Vagina (tissue), 2 donors: ENCODE data around the gene UQCRHL.

Source experiments
- POLR2A ChIP-seq, 2 donors: fragments of 450-650 bp; IDR thresholded peaks; one replicate each; pipeline ENCODE4 v1.6.1; 2017; ENCODE audit warnings: antibody characterized with exemption in 2 of 2, mild to moderate bottlenecking in 2 of 2, moderate library complexity in 2 of 2
- POLR2AphosphoS5 ChIP-seq, 2 donors: sonication (generic); formaldehyde crosslinking; IDR thresholded peaks; one replicate each; pipeline ENCODE4 v1.9.0; 2017; ENCODE audit warnings: antibody characterized with exemption in 2 of 2, mild to moderate bottlenecking in 2 of 2, low read depth in 1 of 2; ENCODE audit not compliant: insufficient read depth in 1 of 2
- TF ChIP-seq, protein P1 (sequence below), 3 experiments: fragments of 450-650 bp in 2 of 3; fragments of 200-600 bp in 1 of 3; sonication (generic) in 1 of 3; IDR thresholded peaks; one replicate each; pipeline ENCODE4 v1.5.1; 2017 to 2019; ENCODE audit warnings: antibody characterized with exemption in 3 of 3, mild to moderate bottlenecking in 2 of 3, moderate library complexity in 2 of 3

DNA sequence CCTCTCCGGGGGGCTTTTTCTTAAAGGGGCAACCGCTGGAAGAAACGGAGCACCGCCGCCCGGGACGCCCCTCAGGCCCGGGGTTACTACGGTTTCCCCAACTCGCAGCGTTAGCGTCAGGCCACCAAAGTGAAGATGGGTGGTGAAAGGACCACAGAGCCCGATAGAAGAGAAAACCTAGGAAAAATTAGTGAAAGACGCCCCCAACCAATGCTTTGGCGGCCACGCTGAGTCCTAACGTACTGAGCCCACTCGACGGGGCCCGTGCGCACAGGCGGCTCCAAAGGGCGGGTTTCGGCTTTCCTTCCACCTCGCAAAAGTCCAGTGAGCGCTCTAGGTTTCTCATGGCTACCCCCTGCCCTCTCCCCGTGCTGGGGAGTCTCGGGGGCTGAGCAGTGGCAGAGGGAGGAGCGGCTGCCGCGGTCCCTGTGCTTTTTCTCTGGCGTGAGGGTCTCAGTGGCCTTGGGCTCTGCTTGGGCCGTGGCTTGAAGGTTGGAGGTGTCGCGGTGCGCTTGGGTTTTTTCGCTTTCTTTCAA is 27.8 kb upstream of the UQCRHL start:
- TF ChIP-seq, protein P1, sequence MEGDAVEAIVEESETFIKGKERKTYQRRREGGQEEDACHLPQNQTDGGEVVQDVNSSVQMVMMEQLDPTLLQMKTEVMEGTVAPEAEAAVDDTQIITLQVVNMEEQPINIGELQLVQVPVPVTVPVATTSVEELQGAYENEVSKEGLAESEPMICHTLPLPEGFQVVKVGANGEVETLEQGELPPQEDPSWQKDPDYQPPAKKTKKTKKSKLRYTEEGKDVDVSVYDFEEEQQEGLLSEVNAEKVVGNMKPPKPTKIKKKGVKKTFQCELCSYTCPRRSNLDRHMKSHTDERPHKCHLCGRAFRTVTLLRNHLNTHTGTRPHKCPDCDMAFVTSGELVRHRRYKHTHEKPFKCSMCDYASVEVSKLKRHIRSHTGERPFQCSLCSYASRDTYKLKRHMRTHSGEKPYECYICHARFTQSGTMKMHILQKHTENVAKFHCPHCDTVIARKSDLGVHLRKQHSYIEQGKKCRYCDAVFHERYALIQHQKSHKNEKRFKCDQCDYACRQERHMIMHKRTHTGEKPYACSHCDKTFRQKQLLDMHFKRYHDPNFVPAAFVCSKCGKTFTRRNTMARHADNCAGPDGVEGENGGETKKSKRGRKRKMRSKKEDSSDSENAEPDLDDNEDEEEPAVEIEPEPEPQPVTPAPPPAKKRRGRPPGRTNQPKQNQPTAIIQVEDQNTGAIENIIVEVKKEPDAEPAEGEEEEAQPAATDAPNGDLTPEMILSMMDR (IDR thresholded peaks at IDR 0.05), result no peak
- TF ChIP-seq POLR2A (IDR thresholded peaks at IDR 0.05) (no peak), POLR2AphosphoS5 (IDR thresholded peaks at IDR 0.05; ENCODE audit: insufficient read depth in 1 of 2, low read depth in 1 of 2) (no peak)
